Raji (cell line): ENCODE measurements around the gene TSPAN4.
A peak's percentile ranks its signal among the peaks of the same experiment; 100 is the strongest.

Source experiments
- POLR2A ChIP-seq: IDR thresholded peaks from 2 replicates; pipeline ENCODE4 v1.6.1; 2011; ENCODE audit warnings: low read depth, low read length, control low read depth; ENCODE audit not compliant: insufficient read depth

The TSPAN4 gene

DNA sequence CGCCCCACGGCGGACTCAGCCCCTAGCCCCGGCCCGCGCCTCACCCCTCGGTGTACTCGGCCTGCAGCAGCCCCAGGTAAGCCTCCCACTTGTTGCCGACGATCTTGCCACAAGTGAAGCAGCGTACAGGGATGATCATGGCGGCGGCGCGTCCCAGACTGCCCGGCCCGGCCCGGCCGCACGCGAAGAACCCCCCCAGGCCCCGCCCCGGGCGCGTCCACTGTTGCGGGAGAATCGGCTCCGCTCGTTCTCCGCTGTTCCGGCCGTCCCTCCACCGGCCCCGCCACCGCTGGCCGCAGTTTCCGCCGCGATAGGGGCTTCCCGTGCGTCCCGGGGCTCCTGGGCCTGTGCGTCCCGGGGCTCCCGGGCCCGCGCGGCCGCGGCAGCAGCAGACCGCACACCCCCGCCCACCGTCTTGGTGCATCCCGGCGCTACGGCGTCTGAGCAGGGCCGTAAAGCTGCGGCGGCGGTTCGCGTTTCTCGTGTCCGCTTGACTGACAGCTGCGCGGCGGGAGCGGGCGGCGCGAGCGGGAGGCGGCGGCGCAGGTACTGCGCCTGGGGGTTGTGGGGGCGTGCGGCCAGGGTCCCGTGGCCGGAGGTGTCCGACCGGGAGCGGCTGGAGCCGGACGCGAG, at the start of gene TSPAN4, which contains the start of gene POLR2L:
Gene TSPAN4, plus strand, starts transcription at position 483 of the 633 bp plus-strand sequence. CDS start 7,453 bp downstream, outside the sequence.
Gene POLR2L, minus strand, starts transcription at position 160 of the 633 bp plus-strand sequence. Its CDS starts 21 bp downstream, at position 139.
- peak; percentile 97 for TF ChIP-seq POLR2A

DNA sequence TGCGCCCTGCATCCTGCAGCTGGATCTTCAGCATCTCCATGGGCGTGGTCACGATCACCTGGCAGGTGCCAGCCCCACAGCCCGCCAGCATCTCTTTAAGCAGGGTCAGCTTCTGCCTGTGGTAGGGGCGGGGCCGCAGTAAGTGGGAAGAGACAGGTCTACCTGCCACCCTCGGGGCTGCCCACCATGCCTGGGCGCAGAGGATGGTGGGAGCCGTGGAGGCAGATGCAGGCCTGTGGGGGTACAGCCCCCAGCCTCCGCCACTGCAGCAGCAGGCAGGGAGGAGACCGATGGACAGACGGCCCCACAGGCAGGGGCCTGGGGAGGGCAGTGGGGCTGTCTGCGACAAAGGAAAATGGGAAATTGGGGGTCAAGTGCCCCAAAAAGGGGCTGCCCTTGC, 49.8 kb upstream of the TSPAN4 start:
- TF ChIP-seq POLR2A, result no peak

DNA sequence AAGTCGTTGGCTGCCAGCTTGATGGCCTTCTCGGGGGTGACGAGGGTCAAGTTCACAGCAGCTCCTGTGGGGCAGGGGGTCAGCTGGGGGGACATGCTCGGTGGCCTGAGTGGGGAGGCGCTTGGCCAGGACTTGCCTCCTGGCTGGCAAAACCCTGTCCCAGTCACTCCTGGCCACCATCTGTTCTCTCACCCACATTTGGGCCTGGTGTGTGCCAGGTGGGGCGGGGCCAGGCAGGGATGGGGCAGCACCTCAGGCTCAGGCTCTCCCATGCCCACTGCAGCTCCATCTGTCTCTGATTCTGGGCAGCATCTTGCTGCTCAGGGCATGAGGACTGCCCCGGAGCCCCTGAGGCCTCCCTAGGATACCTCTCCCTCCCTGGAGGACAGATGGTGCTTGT, 49.1 kb upstream of the TSPAN4 start:
- TF ChIP-seq POLR2A, result no peak

- TF ChIP-seq POLR2A, result no peak
Observed at GRCh38 chr11:794013-794765, 48.5 kb upstream of the TSPAN4 start.

DNA sequence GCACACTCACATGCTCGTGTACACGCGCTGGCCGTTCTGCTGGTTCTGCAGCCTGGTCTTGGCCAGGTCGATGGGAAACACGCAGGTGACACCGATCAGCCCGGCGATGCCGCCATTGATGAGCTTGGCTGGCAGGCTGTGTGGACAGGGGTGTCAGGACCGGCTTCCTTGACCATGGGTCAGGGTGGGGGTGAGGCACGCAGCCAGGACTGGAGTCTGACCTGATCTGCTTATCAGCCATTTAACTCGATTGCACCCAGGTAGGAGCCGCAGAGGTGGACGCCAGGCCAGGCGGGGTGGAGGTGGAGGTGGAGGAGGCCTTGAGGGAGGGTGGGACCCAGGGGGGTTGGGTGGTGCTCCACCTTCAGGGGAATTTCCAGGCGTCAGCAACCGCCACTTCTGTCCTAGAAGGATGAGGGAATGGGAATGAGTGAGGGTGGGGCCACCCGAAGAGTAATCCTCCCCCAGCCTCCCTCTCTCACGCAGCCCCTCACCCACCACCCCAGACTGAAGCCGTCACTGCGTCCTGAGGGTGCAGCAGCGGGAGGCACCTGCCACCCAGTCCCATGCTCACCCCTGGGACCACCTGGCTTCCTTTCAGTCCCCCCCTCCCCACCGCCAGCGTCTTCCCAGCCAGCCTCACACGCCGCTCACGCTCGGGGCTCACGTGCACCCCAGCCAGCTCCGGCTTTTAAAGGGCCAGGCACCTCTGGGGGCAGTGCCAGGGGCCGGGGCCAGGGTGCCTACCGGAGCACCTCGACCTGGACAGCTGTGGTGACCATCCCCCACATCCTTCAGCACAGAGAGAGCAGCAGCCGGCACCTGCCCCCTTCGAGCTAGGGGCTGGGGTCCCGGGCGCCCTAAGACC, 47.7 kb upstream of the TSPAN4 start:
- TF ChIP-seq POLR2A, result no peak

DNA sequence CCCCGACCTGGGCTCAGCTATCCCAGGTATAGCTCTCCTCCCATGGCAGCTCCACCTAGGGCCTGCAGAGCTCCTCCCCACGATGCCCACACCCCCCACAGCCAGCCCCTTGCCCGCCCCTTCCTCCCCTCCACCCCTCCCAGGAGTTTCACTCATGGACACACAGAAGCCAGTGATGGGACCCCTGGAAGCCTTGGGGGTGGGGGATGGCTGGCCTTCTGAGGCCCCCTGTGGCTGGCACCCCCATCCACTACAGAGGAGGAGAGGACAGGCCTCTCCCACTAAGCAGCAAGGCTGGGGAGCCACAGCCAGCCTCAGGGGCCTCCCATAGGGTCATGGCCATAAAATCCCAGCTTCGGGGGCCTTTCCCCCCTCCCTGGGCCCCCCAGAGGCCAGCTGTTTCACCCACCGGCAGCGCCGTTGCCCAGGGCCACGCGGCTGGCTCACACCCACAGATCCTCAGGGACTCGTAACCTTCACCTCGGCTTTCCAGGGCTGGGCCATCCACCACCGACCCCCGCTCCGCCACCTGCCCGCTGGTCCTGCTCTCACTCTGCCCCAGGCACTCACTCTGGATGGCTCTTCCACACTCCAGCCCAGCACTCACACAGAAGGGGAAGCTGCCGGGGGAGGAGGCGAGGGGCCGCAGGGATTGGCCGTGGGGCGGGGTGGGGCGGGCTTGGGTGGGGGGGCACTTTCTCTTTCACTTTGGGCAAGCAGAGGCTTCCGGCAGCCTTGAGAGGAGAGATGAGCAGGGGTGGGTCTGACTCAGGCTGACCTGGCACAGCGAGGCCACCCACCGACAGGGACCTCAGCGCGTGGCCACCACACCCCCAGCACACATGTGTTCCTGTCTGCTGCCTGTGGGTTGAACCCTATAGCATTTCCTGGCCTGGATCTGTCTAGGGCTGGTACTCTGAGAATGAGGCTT, 46.8 kb upstream of the TSPAN4 start:
- peak; percentile 73 for TF ChIP-seq POLR2A

- no peak for TF ChIP-seq POLR2A
Observed at GRCh38 chr11:796565-797295, 45.9 kb upstream of the TSPAN4 start.

GRCh38 chr11:797296-798092, 45.2 kb upstream of the TSPAN4 start:
- TF ChIP-seq POLR2A, result peak; percentile 75; the same call in 1 of the 2 replicates

DNA sequence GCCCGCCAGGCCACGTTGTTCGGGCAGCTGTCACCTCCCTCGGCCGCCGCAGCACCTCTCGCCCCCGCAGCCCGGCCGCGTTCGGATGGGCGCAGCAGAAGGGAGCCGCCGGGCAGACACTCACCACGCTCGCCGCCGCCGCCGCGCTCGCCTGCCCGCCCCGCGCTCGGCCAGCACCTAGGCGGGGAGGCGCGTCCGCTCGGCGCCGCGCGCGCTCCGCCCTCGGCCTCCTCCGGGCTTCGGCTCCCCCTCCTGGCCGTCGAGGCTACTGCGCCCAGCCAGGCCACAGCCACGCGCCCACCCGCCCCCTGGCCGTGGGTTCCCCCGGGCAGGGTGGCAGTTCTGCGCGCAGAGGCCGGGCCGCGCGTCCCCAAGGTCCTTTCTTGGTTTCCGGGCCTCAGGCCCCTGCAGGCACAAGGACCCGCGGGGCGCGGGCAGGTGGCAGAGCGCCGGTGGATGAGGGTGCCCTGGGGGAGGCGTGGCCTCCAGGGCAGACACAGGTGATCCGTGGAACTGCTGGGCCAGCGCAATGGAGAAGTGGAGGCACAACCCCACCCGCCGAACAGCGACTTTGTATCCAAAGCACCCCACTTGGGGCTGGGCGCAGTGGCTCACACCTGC, 44.4 kb upstream of the TSPAN4 start, which contains the start of gene SLC25A22:
Gene SLC25A22, minus strand, starts transcription at position 189 of the 621 bp plus-strand sequence. CDS start 3,275 bp downstream, outside the sequence.
- peak; percentile 60 for TF ChIP-seq POLR2A

DNA sequence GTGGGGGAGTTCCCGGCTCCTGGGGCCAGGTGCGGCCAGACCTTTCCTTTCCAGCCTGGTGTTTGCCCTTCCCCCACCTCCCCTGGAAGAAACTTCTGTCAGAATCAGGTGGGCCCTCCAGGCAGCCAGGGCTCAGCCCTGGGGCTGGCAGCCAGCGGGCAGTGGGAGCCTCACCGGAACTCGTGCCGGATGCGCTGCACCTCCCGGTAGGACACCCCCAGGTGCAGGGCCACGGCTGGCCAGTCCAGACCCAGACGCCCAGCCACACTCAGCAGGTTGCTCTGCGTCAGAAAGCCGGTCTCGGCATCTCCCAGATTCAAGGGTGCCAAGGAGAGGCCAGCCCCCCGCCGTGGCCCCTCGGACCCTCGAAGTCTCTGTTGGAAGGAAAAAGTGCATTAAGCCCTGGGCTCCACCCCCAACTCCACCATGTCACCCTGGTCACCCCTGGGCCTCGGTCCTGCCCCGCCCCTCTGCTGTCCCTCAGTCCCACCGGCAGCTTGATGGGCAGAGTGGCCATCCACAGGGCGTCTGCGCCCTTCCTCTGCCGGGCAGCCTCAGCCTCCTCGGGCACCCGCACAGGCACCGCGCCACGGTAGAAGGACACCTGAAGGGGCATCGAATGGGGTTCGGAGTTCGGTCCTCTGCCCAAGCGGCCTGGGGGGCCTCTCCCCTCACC, 42.9 kb upstream of the TSPAN4 start:
- TF ChIP-seq POLR2A, result no peak

DNA sequence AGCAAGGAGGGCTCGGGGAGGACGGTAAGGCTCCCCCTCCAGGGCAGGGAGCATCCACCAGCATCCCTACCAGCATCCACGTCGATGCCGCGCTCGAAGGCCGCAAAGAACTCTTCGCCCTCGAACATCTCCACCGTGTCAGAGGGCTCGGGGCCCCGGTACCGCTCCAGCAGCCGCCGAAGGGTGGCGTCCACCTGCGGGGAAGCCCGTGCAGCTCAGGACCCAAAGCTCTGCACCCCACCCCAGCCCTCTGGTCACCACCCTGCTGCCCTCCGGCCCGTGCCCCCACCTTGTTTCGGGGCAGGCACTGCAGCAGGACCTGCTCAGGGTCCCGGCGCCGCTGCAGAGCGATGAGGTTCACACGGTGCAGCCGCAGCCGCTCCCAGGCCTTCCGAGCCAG, 42.2 kb upstream of the TSPAN4 start:
- no peak for TF ChIP-seq POLR2A
